NB4 (cell line): ENCODE data around the gene ZNFX1.

Experiments used
- DNase-seq: peaks from one replicate; pipeline ENCODE4 v3.0.0; 2010; ENCODE audit warnings: low read depth
- H3K4me3 ChIP-seq: one replicate; pipeline ENCODE4 v1.5.1; 2011; ENCODE audit warnings: mild to moderate bottlenecking, low read depth, low read length, moderate library complexity
- CTCF ChIP-seq: IDR thresholded peaks from one replicate; pipeline ENCODE4 v1.5.1; 2012; ENCODE audit warnings: low read depth, low read length
- MYC ChIP-seq: IDR thresholded peaks from 2 replicates; pipeline ENCODE4 v1.6.1; 2011; ENCODE audit warnings: low read depth, low read length
- POLR2A ChIP-seq: IDR thresholded peaks from 2 replicates; pipeline ENCODE4 v1.6.1; 2011; ENCODE audit warnings: mild to moderate bottlenecking; ENCODE audit not compliant: insufficient read length; ENCODE audit errors: extremely low read depth
- TF ChIP-seq, protein P1 (sequence below): IDR thresholded peaks from 2 replicates; pipeline ENCODE4 v1.6.1; 2011; ENCODE audit warnings: low read depth, low read length

Gene ZNFX1

DNA sequence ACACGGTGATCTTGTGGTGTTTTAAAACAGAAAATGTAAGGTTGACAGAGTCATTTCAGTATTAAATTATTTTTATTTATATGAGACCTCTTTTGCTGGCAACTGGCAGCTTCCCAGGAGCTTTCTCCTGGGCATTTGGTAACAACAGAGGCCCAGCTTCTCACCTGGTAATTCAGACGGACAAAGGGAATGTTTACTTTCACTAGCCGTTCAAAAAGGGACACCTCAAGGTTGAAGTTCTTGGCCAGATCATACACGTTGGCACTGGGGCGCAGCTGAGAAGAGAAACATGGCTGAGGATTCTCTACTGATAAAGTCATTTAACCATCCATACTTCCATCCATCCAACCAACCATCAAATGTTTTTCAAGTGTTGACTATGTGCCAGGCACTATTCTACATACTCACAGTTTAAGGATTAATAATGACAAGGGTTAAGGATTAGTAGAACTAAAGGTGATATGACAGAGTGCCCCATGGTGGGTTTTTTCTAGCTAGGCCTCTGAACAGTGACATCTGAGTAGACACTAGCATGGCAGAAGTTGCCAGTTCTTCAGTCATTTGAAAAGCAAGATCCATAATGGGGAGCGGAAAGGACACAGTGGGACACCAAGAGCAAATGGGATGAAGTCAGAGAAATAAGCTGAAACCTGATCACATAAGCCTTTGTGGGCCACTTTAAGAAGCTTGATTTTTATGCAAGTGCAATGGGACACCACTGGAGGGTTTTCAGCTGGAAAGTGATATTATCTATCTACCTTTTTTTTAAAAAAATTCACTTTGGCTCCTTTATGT, 25.1 kb downstream of the ZNFX1 start:
- H3K4me3 ChIP-seq: no peak overlapping the region
- TF ChIP-seq MYC: no peak
- TF ChIP-seq POLR2A: no peak
- TF ChIP-seq, protein P1, sequence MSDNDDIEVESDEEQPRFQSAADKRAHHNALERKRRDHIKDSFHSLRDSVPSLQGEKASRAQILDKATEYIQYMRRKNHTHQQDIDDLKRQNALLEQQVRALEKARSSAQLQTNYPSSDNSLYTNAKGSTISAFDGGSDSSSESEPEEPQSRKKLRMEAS: no peak
- no peak for TF ChIP-seq CTCF
- no peak for DNase-seq

DNA sequence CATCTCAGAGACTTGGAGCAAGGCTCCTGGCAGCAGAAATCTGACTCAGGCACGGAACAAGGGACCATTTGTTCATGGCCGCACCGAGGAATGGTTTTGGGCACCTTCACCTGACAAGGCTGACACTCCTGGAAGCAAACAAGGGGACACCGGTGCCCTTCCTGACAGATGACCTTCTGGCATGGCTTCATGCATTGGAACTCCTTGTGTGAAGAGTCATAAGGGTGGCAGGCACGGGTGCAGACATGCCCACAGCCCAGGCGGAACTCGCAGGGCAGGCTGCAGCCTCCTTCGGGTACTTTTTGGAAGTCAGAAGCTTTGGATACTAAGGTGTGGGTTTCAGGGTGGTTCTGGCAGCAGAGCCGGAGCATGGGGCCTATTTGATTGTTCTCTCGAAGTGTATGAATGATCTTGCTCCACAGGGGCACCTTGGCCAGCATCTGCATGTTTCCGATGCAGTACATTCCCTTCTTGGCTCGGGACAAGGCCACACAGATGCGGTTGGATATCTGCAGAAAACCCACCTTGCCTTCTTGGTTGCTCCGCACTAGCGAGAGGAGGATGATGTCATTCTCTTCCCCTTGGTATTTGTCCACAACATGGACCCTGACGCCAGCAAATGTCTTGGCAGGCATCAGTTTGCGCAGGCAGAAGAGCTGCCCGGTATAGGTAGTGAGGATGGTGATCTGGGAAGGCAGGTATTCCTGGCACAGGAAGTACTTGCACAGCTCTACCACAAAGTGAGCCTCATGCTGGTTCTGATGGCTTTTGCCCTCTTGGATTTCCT, 28.8 kb downstream of the ZNFX1 start:
- DNase-seq: no peak
- TF ChIP-seq, protein P1: no peak
- TF ChIP-seq CTCF: no peak
- TF ChIP-seq POLR2A: no peak
- no peak for TF ChIP-seq MYC
- H3K4me3 ChIP-seq: no peak overlapping the region

DNA sequence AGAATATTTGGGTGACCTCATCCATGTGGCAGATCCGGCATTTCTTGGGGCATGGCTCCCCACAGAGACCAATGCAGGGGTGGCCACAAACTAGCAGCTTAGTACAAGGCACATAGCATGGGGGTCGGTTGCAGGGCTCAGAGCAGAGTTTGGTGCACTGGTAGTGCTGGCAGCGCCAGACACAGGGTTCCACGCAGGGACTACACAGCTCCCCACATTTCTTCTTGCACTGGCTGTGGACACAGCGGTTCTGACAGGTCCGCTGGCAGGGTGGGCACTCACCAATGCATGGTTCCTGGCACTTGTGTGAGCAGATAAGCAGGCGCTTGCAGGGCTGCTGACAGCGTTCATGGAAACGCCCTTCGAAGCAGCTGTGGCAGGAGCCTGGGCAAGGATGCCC, 29.6 kb downstream of the ZNFX1 start:
- no peak for DNase-seq
- no peak for TF ChIP-seq POLR2A
- TF ChIP-seq CTCF: no peak
- TF ChIP-seq, protein P1: no peak
- no peak for TF ChIP-seq MYC
- H3K4me3 ChIP-seq: no peak overlapping the region

GRCh38 chr20:49247792-49248191, 30.1 kb downstream of the ZNFX1 start:
- H3K4me3 ChIP-seq: no peak overlapping the region
- TF ChIP-seq, protein P1: no peak
- no peak for TF ChIP-seq POLR2A
- no peak for TF ChIP-seq CTCF
- no peak for TF ChIP-seq MYC
- DNase-seq: no peak

GRCh38 chr20:49247169-49247723, 30.6 kb downstream of the ZNFX1 start:
- DNase-seq: no peak
- TF ChIP-seq MYC (no peak), CTCF (no peak), POLR2A (no peak)
- TF ChIP-seq, protein P1: no peak
- no peak overlapping the region for H3K4me3 ChIP-seq
